NCI-H82 treated with DMSO at 0.1 percent for 48 hours (cell line): Measurements from ENCODE around the gene BCAS3.
"Not testable (repeated sequence)": the region's sequence is repeated elsewhere in the genome, so short reads cannot be mapped to it uniquely, and the experiment has no call there.

Source experiments
- DNase-seq: peaks from one replicate; lab custom pipeline; 2025; ENCODE audit not compliant: unreplicated experiment; lab: John Stamatoyannopoulos, UW

BCAS3 gene

DNA sequence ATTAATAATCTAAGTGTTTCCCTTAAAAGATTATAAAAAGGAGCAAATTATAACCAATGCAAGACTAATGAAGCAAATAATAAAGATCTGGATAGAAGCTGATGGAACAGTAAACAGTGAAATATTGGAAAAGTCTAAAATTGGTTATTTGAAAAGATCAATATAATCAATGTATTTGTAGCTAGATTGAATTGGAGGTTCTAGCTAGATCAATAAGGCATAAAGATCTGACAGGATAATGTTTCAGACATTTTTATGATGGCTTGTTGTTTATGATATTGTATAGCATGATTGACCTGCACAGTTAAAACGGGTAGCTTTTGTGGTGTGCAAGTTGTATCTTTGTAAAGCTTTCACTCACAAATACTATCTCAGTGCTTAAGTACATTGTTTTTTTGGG, 245.3 kb downstream of the BCAS3 start:
- DNase-seq: no peak

DNA sequence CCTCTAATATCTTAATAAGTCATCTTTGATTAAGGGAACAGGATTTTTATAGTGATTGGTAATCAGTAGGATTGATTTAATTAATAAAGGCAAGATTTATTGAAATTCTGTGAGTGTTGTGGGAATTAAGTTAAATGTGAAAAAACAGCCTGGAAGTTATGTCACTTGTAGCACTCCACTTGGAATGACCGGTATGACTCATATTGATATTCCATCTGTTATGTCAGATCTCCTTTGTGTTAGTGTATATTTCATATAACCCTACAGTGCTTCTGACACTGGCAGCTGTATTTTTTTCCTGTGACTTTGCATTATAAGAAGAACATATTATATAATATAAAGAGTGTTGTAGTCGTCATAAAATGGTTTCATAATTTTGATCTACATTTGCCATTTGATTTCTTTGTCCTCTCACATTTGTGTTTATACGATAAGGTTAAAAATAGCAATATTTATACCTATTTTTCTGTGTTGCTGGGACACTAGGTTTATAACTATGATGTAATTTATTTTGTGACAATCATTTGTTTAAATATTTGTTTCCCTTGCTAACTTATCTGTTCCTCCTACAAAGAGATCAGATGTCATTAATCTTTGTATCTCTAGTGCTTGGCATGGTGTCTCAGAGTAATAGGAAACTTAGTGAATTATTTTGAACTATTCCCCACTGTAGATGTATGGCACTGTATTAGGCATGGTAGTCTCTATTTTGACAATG, 249.0 kb downstream of the BCAS3 start:
- DNase-seq: no peak

DNA sequence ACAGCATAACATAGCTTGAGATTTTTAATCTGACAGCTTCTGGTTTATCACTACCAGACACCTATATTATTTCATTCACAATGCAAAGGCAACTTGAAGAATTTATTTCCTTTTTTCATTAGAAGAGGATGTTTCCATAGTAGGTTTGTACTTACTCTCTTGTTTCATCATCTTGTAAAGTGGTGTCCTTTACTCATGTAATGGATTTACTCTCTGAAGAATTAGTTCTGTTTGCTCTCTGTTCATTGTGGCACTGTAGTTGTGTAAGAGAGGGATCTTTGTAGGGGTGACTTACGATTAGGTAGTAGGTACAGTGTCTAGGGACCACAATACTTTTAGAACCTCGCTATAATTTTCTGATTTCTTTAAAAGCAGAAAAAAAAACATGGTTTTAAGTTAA, 256.1 kb downstream of the BCAS3 start:
- no peak for DNase-seq

DNA sequence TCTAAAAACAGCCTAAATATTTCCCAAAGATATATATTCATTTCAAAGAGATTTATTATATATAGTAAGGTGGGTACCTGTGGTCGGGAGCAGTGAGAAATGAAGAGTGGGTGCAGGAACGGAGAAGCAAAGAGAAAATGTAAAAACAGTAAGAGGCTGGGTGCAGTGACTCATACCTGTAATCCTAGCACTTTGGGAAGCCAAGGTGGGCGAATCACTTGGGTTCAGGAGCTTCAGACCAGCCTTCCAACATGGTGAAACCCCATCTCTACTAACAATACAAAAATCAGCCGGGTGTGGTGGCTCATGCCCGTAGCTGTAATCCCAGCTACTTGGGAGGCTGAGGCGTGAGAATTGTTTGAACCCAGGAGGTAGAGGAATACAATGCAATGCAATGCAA, 257.1 kb downstream of the BCAS3 start:
- DNase-seq: no peak

DNA sequence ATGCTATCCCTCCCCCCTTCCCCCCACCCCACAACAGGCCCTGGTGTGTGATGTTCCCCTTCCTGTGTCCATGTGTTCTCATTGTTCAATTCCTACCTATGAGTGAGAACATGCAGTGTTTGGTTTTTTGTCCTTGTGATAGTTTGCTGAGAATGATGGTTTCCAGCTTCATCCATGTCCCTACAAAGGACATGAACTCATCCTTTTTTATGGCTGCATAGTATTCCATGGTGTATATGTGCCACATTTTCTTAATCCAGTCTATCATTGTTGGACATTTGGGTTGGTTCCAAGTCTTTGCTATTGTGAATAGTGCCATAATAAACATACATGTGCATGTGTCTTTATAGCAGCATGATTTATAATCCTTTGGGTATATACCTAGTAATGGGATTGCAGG, 258.3 kb downstream of the BCAS3 start:
- not testable (repeated sequence) for DNase-seq

DNA sequence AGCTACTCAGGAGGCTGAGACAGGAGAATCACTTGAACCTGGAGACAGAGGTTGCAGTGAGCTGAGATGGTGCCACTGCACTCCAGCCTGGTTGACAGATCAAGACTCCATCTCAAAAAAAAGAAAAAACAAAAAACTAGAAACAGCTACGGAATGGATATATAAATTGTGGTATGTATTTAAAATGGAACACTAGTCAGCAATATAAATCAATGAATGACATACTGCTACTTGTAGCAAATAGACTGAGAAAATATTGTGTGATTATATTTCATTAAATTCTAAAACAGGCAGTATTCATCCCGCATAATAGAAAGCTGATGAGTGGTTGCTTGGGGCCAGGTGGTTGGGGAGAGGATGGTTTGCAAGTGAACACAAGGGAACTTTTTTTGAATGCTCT, 261.7 kb downstream of the BCAS3 start:
- DNase-seq: no peak

DNA sequence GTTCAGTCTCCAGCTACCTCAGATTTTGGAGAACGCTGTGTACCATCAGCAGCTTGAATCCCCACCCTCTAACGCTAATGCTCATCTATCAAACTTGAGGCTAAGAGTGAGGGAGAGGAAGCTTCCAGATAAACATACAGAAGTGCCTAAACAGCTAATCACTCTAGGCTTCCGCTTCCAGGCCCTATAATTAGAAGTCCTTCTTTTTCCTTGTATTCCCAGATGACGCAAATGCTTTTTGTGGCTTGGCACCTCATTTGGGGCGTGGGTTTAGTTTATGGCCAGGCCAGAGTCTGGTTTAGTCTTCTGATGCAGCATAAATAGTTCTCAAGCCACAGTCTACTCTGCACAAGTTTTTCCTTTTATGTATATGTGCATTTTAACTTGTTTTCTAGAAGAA, 263.4 kb downstream of the BCAS3 start:
- DNase-seq: no peak

DNA sequence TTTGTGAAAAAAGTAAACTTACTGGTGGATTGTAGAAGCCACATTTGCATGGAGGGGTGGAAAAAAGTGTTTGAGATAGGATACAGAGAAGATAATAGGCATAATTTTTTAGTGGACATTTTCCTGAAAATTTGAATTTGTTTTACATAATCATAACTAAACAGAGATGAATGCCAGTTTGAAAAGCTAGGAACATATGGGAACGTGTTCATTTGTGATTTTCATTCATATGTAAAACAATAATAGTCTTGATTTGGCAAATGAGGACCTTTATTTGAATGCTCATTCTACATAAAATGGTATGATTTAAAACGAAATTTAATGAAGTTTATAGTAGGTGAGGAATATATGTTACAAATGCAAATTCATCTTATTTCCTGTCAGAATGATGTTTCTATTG, 263.9 kb downstream of the BCAS3 start:
- DNase-seq: no peak

DNA sequence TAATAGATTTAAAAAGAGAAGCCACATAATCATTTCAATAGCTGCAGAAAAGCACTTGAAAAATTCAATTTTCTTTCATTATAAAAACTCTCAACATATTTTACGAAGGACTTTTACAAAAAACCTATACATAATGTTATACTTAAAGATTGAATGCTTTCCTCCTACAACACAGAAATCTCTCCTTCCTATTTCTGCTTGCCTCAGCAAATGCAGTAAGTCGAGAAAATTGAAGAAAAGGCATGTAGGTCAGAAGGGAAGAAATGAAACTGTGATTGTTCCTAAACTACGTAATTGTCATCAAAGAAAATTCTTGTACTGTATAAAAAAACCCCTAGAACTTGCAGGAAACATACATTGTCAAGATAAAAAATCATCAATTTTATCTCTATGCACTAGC, 267.1 kb downstream of the BCAS3 start:
- DNase-seq: no peak

DNA sequence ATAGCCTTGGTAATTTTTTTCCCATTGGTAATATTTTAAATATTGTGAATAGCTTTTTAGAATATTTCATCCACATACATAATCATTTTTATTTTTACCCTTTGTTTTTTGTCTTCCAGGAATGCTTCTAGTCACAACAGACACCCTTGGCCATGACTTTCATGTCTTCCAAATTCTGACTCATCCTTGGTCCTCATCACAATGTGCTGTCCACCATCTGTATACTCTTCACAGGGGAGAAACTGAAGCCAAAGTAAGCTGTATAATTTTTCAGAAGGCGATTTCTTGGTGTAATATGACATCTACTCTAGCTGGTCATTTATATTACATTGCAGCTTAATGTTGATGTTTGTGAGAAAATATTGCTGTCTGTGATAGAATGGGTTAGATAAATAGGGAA, 269.4 kb downstream of the BCAS3 start:
- no peak for DNase-seq

DNA sequence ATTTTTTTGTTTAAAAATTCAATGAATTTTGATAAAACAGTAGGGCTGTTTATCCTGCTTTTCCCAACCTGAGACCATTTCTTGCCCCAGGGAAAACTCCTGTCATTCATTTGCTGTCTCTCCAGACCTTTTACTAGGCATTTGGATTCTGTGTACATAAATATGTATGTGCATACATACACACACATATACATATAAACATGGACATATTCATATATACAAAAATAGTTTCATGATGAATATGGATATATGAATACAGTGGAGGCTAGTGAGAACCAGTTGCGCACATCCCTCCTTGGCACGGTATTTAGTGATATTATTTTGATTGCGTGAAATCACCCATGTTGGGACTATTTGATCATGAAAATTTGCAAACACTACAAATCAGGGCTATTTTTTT, 269.9 kb downstream of the BCAS3 start:
- DNase-seq: no peak

DNA sequence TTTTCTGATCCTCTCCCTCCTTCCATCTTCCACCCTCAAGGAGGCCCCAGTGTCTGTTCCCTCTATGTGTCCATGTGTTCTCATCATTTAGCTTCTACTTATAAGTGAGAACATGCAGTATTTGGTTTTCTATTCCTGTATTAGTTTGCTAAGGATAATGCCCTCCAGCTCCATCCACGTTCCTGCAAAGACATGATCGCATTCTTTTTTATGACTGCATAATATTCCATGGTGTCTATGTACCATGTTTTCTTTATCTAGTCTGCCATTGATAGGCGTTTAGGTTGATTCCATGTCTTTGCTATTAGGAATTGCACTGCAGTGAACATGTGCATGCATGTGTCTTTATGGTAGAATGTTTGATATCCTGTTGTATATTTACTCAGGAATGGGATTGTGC, 275.1 kb downstream of the BCAS3 start:
- DNase-seq: no peak

DNA sequence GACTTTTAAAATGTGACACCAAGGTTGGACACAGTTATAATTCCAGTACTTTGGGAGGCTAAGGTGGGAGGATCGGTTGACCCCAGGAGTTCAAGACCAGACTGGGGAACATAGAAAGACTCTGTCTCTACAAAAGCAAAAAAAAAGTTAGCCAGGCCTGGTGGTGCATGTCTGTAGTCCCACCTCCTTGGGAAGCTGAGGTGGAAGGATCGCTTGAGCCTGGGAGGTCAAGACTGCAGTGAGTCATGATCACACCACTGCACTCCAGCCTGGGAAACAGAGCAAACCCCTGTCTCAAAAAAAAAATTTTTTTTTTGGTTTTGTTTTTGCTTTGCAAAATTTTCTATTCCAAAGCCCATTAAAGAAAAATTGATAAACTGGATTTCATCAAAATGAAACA, 281.4 kb downstream of the BCAS3 start:
- no peak for DNase-seq

DNA sequence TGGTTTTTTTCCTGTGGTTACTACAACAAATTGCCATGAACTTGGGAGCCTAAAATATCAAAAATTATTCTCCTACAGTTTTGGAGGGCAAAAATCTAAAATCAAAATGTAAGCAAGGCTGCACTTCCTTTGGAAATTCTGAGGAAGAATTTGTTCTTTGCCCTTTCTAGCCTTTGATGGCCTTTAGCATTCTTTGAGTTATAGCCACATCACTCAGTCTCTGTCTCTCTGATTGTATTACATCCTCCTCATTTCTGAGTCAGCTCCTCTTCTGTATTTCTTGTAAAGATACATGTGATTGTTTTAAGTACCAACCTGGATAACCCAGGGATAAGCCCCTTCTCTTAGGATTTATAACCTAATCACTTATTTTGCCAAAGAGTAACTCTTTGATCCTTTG, 282.0 kb downstream of the BCAS3 start:
- DNase-seq: no peak

DNA sequence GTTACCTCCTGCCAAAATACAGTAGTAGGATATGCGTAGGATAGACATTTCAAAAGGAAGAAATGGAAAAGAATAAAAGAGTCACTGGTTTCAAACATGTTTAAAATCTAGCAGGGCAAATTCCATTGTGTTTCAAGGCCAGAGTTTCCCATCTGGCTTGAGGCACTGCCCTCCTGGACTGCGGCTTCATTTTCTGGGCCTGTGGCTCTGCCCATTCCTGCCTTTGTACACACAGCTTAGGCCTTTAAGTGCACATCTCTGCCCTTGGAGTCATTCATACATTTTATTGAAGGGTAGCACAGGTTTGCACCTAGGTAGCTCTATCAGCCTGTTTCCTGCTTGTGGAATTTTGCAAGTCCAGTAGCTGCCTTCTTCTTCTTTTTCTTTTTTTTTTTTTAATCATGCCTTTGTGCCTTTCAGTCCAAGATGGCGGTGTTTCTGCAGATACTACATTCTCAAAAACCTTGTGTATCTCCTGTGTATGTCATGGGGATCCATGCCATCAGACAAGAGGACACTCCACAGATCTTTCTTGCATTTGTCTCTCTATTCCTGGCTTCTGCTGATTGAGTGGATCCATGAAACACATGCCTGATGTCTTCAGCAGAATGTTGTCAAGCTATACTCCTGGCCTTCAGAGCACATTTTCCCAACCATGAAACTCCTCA, 282.9 kb downstream of the BCAS3 start:
- DNase-seq: no peak

DNA sequence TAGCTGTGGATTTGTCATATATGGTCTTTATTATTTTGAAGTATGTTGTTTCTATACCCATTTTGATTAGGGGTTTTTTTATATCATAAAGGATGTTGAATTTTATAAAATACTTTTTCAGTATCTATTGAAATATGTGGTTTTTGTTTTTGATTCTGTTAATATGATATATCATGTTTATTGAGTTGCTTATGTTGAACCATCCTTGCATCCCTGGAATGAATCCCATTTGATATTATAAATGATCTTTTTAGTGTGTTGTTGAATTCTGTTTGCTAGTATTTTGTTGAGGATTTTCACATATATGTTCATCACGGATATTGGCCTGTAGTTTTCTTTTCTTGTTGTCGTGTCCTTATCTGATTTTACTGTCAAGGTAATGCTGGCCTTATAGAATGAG, 286.5 kb downstream of the BCAS3 start:
- DNase-seq: no peak

DNA sequence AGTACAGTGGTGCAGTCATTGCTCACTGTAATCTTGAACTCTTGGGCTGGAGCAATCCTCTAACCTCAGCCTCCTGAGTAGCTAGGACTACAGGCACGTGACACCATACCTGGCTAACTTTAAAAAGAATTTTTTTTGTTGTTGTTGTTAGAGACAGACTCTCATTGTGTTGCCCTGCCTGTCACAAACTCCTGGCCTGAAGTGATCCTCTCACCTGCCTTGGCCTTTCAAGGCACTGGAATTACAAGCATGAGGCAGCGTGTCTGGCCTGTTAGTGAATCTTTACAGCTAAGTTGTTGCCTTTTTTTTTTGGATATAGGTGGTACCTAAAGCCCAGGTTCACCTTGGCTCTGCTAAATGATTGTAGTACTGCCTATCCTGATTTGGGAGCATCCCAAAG, 290.6 kb downstream of the BCAS3 start:
- DNase-seq: no peak

DNA sequence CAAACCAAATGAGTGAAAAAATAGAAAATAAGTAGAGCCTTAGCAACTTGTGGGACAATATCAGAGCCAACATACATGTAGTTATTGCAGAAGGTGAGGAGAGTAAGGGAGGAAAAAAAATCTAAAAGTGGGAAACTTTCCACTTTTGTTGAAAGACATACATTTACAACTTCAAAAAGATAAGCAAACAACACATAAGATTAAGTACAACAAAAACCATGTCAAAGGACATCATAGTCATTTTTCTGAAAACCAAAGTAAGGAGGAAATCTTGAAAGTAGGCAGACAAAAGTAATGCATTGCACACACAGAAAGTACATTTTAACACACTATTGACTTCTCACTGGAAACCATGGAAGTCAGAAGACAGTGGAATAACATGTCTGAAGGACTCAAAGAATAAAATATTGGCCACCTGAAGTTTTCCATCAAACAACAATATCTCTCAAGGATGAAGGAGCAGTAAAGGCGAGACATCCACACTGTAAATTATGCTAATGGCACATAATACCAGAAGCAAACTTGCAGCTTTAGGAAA, 291.9 kb downstream of the BCAS3 start:
- no peak for DNase-seq

DNA sequence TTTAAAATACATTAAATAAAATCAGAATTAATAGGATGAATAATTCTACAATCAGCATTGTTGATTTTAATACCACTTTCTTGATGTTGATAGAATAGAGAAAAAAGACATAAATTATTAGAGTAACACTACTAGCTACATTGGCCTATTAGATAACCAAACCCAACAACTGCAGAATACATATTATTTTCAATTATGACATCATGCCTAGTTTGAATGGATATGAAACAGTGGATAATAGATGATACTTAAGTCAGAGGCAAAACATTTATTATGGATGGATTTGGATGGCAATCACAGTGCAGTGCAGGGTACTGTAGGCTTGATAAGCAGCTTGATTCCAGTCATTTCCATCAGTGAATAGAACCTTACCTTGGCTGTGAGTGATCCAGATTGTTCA, 293.1 kb downstream of the BCAS3 start:
- no peak for DNase-seq

DNA sequence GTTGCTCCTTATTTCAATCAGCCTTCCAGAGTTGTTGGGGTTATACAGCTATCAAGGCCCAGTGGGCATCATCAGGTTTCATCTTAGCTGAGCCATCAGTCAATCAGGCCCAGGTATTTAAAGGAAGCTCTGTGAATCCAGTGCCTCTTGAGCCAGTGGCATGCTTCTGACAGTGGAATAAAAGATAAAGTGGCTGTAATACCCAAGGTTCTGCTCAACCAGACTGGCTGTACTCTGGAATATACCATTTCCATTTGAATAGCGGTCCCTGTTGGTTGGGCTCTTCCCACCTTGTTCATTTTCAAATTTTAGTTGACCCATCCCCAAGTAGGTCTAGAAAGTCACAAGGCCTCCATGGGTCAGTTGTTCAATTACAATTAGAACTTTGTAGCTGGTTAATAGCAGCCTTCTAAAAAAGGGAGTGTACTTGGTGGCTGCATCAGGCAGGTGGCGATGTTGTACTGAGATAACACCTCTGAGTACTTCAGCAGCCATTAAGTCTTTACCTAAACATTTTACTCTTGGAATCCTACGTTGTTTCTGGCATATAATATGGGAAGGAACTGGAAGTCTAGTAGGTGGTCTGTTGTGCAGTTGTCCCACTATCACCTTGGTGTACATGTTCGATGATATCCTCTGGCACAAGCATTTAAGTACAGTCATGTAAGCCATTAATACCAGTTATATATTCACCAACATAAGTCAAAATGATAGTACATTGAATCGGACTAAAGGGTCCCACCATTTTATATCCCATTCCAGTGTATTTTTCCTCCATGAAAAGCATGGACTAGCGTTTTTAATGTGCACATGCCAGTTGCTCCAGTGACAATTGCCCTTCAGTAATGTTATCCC, 294.1 kb downstream of the BCAS3 start:
- DNase-seq: peak; percentile 49

DNA sequence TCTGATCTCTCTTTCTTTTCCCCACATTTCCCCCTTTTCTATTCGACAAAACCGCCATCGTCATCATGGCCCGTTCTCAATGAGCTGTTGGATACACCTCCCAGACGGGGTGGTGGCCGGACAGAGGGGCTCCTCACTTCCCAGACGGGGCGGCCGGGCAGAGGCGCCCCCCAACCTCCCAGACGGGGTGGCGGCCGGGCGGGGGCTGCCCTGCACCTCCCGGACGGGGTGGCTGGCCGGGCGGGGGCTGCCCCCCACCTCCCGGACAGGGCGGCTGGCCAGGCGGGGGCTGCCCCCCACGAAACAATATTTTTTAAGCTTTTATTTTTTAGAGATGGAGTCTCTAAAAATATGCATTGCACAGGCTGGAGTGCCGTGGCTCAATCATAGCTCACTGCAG, 299.2 kb downstream of the BCAS3 start:
- DNase-seq: not testable (repeated sequence)

DNA sequence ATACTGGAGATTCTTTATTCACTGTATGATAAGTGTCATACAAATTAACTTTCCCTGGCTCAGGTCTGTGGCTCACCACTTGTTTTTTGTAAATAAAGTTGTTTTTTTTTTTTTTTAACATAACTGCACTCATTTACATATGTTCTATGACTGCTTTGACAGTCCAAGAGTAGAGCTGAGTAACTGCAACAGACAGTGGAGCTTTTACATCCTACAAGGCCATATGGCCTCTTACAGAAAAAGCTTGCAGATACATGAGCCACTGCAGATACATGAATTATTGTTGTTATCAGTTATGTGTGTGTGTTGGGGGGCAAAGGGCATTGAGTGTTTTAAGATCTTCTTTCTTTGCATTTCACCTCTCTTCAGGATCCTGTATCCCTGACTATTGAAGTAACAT, 311.7 kb downstream of the BCAS3 start:
- no peak for DNase-seq
